Hepatocyte (in vitro differentiated cells): ENCODE results near the gene ESRRG. TPM values are rescaled to one million over a fixed set of nuclear protein-coding genes. Genes with fewer than 3 reads are reported as not detected.
A peak's percentile ranks its signal among the peaks of the same experiment; 100 is the strongest.

Experiments used
- DNase-seq: peaks from one replicate; pipeline ENCODE4 v3.0.0-alpha.2; 2016; ENCODE audit warnings: low spot score
- H2AFZ ChIP-seq: fragments of 200-600 bp; sonication (generic); 2 replicates; pipeline ENCODE4 v1.6.0; 2016; ENCODE audit warnings: antibody characterized with exemption, mild to moderate bottlenecking
- H3K27ac ChIP-seq: fragments of 200-600 bp; sonication (generic); 2 replicates; pipeline ENCODE4 v1.5.1; 2016; ENCODE audit warnings: mild to moderate bottlenecking
- H3K27me3 ChIP-seq: fragments of 200-600 bp; sonication (generic); 2 replicates; pipeline ENCODE4 v1.6.1; 2016
- H3K36me3 ChIP-seq: fragments of 200-600 bp; sonication (generic); replicated peaks from 2 replicates; pipeline ENCODE4 v1.5.1; 2016; ENCODE audit warnings: low read depth; ENCODE audit not compliant: insufficient read depth
- H3K4me1 ChIP-seq: fragments of 200-600 bp; sonication (generic); 2 replicates; pipeline ENCODE4 v1.5.1; 2016; ENCODE audit warnings: mild to moderate bottlenecking, moderate library complexity; ENCODE audit not compliant: insufficient read depth
- H3K4me2 ChIP-seq: fragments of 200-600 bp; sonication (generic); 2 replicates; pipeline ENCODE4 v1.6.0; 2016
- H3K4me3 ChIP-seq: fragments of 200-600 bp; sonication (generic); 2 replicates; pipeline ENCODE4 v1.5.1; 2016; ENCODE audit warnings: mild to moderate bottlenecking
- H3K79me2 ChIP-seq: fragments of 200-600 bp; sonication (generic); 2 replicates; pipeline ENCODE4 v1.6.0; 2017; ENCODE audit warnings: mild to moderate bottlenecking
- H3K9me2 ChIP-seq: fragments of 200-600 bp; sonication (generic); replicated peaks from 2 replicates; pipeline ENCODE4 v1.6.0; 2017; ENCODE audit warnings: mild to moderate bottlenecking; ENCODE audit not compliant: insufficient read depth
- H3K9me3 ChIP-seq: fragments of 200-600 bp; sonication (generic); 2 replicates; pipeline ENCODE4 v1.5.1; 2016; ENCODE audit warnings: low read depth, mild to moderate bottlenecking
- H4K20me1 ChIP-seq: fragments of 200-600 bp; sonication (generic); 2 replicates; pipeline ENCODE4 v1.6.0; 2016; ENCODE audit warnings: mild to moderate bottlenecking; ENCODE audit not compliant: insufficient read depth, poor library complexity, severe bottlenecking
- CTCF ChIP-seq: fragments of 200-600 bp; sonication (generic); IDR thresholded peaks from 2 replicates; pipeline ENCODE4 v1.5.1; 2016; ENCODE audit warnings: antibody characterized with exemption, mild to moderate bottlenecking; ENCODE audit not compliant: poor library complexity
- EZH2 ChIP-seq: fragments of 200-600 bp; sonication (generic); IDR thresholded peaks from 2 replicates; pipeline ENCODE4 v1.6.1; 2016; ENCODE audit warnings: antibody characterized with exemption, mild to moderate bottlenecking, borderline replicate concordance
- EZH2phosphoT487 ChIP-seq: fragments of 200-600 bp; sonication (generic); IDR thresholded peaks from one replicate; pipeline ENCODE4 v1.6.1; 2018; ENCODE audit warnings: antibody characterized with exemption, mild to moderate bottlenecking, low read depth, moderate library complexity; ENCODE audit not compliant: unreplicated experiment, severe bottlenecking
- WGBS: methylation state at CpG from one replicate; pipeline ENCODE4 v1.1.6; 2016; ENCODE audit warnings: low lambda C conversion rate; ENCODE audit errors: missing lambda C conversion rate; 5-methylcytosine and 5-hydroxymethylcytosine counted together
- polyA plus RNA-seq: library from polyadenylated mRNA; unstranded; fragments of >200 nt; fragmentation: Nextera tagmentation; extraction: Ambion mirVana; gene quantifications from 2 replicates; pipeline ENCODE4 v1.2.1, GENCODE V29; 2016
- total RNA-seq: library from RNA; depleted of rRNA; stranded (reverse); fragments of >200 nt; gene quantifications from 2 replicates; pipeline ENCODE4 v1.2.3, GENCODE V29; 2014

ESRRG gene
- total and polyA plus RNA-seq, 2 experiments from 2014 or later = 2.8 to 10.3 TPM

- DNase-seq = peak; percentile 28
- Histone ChIP-seq H4K20me1 (no peaks in the 10 kb centered on the region), H3K4me3 (no peak overlapping the region), H3K27ac (peak overlapping the region; percentile 16), H3K4me1 (no peaks in the 10 kb centered on the region), H3K36me3 (no peaks in the 10 kb centered on the region), H2AFZ (no peak overlapping the region), H3K27me3 (no peaks in the 10 kb centered on the region), H3K79me2 (no peaks in the 10 kb centered on the region), H3K9me2 (no peaks in the 10 kb centered on the region), H3K9me3 (no peaks in the 10 kb centered on the region), H3K4me2 (no peak overlapping the region)
- no peak for TF ChIP-seq CTCF
- no peak for TF ChIP-seq EZH2phosphoT487
- no peak for TF ChIP-seq EZH2
- 52% methylated on average over 1 of the region's 1 CpG for WGBS
These were observed 57.8 kb downstream of the ESRRG start for GRCh38 chr1:216665406-216665805.

- Histone ChIP-seq H4K20me1 (no peaks in the 10 kb centered on the region), H3K27me3 (no peaks in the 10 kb centered on the region), H3K4me2 (no peak overlapping the region), H3K36me3 (no peaks in the 10 kb centered on the region), H3K9me3 (no peaks in the 10 kb centered on the region), H3K9me2 (no peaks in the 10 kb centered on the region), H2AFZ (no peak overlapping the region), H3K79me2 (no peaks in the 10 kb centered on the region), H3K4me3 (no peak overlapping the region), H3K27ac (peak overlapping the region; percentile 52), H3K4me1 (no peaks in the 10 kb centered on the region)
- 65% methylated on average over 3 of the region's 3 CpGs for WGBS
- TF ChIP-seq EZH2 = no peak
- TF ChIP-seq EZH2phosphoT487 = no peak
- no peak for TF ChIP-seq CTCF
- no peak for DNase-seq
These were observed 60.5 kb downstream of the ESRRG start for GRCh38 chr1:216662681-216663080.

GRCh38 chr1:216660561-216660960 is 62.7 kb downstream of the ESRRG start:
- Histone ChIP-seq H3K27me3 (no peaks in the 10 kb centered on the region), H3K36me3 (no peaks in the 10 kb centered on the region)

More at GRCh38 chr1:216660561-216660960, 62.7 kb downstream of the ESRRG start:
- WGBS = 94% methylated on average over 1 of the region's 1 CpG
- DNase-seq = no peak
- Histone ChIP-seq H3K4me1 (no peaks in the 10 kb centered on the region), H3K4me3 (no peak overlapping the region), H2AFZ (no peak overlapping the region), H3K79me2 (no peaks in the 10 kb centered on the region), H3K9me3 (no peaks in the 10 kb centered on the region), H3K27ac (no peak overlapping the region), H3K4me2 (no peak overlapping the region), H3K9me2 (no peaks in the 10 kb centered on the region), H4K20me1 (no peaks in the 10 kb centered on the region)
- TF ChIP-seq CTCF = no peak
